HG03135 (cell line): Measurements from ENCODE around the gene CCNH.

Source experiments
- ATAC-seq: cut with Tn5 transposase; IDR thresholded peaks from one replicate; pipeline ENCODE4 v1.9.1; 2021; ENCODE audit warnings: mild to moderate bottlenecking, moderate library complexity; ENCODE audit not compliant: unreplicated experiment

Gene CCNH

GRCh38 chr5:87361536-87362213 lies 51.1 kb downstream of the CCNH start:
- no peak for ATAC-seq

- ATAC-seq, result no peak
These were observed 51.7 kb downstream of the CCNH start for GRCh38 chr5:87361031-87361445.

GRCh38 chr5:87360132-87360531 lies 52.6 kb downstream of the CCNH start:
- no peak for ATAC-seq

GRCh38 chr5:87359106-87359505 lies 53.6 kb downstream of the CCNH start:
- no peak for ATAC-seq

- peak; percentile 99 for ATAC-seq
These were observed 58.2 kb downstream of the CCNH start for GRCh38 chr5:87354496-87354895.

GRCh38 chr5:87347841-87348240 lies 64.9 kb downstream of the CCNH start:
- no peak for ATAC-seq

GRCh38 chr5:87347272-87347671 lies 65.5 kb downstream of the CCNH start:
- ATAC-seq, result no peak
